ENCODE data around the gene MACROH2A1. TPM values are rescaled to one million over a fixed set of nuclear protein-coding genes. Genes with fewer than 3 reads are reported as not detected.

Gene MACROH2A1
- total RNA-seq, 1 donor from 2014 or later: 102 TPM

DNA sequence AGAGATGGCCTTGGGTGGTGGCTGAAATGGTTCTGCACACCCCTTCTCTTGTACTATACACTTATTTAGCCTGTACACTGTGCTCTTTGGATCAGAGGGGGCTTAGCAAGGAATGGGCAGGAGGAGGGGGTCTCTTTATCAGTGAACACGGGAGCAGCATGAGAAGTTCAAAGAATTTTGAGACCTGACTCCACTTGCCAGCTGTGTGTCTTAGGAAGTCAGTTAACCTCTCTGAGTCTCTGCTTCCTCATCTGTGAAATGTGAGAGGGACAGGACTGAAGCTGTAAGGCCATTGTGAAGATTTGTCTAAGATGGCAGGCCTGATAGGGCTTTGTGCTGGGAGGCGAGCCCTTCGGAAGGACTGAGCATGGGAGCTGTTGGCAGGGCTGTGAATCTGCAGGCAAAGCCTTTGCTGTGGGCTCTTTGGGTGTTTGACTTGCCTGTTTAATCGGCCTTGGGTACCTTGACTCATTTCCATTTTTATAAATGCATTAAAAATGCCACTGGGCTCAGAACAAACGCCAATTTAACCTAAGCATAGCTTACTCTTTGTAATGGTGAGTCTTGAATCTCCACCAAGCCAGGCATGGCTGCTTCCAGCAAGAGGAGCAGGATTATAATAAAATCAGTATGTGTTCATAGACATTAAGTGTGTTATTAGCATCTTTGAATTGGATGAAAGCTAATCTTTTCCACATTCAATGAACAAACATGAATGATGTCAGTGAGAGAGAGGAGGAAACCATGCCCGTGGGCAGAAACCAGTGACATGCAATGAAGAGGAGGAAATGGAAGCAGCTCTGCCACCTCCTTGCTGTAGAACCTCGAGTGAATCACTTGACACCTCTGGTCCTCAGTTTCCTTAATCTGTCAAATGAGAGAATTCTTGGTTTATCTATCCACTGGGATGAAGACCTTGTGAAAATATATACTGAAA is 89.4 kb downstream of the MACROH2A1 start:
- DNase-seq: no peak
- no peak for ATAC-seq (ENCODE audit: poor library complexity)
- intact Hi-C loops (cut with DNase I): no loop called here

DNA sequence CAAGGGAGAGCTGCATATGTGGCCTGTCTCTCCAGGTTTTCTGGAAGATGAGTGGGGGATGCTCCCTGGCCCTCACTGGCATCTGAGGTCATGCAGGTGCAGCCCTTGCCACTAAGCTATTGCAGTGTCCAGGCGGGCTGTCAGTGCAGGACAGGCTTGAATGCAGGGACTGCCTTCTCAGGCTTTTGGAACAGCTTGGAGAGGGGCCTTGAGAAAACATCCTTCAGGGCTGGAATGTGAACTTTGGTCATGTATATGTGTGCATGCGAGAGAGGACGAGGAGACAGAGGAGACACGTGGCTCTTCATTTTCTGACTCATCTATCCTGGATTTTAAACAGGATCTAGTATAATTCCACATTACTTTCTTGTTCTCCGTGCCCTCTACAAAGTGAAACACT is 90.3 kb downstream of the MACROH2A1 start:
- no peak for DNase-seq
- ATAC-seq (ENCODE audit: poor library complexity): no peak
- intact Hi-C loops (cut with DNase I): no loop called here

DNA sequence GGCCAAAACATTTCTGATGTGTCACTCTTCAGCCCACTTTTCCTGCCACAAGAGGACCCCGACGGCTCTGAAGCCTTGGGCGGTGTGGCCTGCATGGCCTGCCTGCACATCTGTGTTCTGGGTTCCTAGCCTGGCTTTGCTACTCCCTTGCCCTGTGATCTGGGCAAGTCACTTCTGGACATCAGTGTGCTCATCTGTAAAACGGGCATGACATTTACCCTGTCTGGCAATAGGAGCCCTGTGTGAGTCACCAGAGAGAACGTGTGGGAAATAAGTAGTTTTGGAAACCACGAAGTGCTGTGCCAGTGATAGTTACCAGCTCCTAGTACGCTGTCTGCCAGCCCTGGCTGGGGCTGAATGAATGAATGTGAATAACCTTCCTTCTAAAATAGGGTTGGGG is 90.8 kb downstream of the MACROH2A1 start:
- intact Hi-C loops (cut with DNase I): no loop called here
- no peak for ATAC-seq (ENCODE audit: poor library complexity)
- DNase-seq: no peak

DNA sequence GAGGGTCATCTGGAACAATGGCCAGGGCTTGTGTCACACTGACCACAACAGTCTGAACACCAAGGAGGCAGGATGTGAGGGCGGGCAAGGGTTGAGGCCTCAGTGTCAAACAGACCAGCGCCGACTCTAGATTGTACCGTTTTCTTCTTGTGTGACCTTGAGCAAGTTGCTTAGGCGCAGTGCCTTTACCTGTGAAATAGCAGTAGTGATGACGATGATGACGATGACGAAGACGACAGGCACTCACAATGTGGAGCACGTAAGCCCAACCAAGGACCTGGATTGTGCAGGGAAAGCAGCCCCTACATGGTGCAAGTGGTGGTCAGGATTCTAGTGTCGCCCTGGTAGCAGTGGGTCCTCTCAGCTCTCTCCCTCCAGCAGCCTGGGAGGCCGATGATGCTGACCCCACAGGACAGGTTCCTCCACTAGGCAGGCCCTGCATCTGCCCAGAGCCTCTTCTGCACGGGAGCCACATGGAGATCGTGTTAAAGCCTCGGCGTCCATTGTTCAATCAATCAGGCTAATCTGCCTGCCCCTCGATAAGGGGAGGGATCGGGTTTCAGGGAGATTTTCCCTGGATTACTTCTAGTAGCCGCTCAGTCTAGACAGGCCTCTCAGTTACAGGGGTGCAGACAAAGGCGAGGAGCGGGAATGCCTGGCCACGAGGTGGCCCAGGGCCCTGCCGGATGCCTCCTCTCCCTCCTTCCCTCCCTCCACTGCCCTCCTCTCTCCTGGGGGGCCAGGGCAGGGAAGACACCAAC is 91.7 kb downstream of the MACROH2A1 start:
- DNase-seq (no peak), ATAC-seq (ENCODE audit: poor library complexity) (no peak)
- intact Hi-C loops (cut with DNase I): no loop called here

DNA sequence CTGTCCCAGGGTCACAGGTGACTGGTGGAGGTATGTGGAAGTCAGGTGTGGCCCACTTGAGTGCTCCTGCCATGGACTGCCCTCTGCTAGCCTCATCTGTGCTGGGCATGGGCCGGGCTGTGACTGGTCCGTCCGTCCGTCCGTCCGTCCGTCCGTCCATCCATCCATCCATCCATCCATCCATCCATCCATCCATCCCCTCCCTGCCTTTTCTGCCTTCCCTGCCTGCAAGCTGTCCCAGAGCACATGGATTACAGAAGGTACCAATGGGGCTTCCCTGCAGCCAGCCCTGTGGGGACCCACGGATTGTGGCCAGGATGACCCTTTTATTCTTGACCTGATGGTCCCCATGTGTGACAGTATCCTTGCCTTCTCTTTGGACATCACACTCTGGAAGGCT is 92.5 kb downstream of the MACROH2A1 start:
- ATAC-seq (ENCODE audit: poor library complexity) (no peak), DNase-seq (no peak)
- intact Hi-C loops (cut with DNase I): no loop called here

DNA sequence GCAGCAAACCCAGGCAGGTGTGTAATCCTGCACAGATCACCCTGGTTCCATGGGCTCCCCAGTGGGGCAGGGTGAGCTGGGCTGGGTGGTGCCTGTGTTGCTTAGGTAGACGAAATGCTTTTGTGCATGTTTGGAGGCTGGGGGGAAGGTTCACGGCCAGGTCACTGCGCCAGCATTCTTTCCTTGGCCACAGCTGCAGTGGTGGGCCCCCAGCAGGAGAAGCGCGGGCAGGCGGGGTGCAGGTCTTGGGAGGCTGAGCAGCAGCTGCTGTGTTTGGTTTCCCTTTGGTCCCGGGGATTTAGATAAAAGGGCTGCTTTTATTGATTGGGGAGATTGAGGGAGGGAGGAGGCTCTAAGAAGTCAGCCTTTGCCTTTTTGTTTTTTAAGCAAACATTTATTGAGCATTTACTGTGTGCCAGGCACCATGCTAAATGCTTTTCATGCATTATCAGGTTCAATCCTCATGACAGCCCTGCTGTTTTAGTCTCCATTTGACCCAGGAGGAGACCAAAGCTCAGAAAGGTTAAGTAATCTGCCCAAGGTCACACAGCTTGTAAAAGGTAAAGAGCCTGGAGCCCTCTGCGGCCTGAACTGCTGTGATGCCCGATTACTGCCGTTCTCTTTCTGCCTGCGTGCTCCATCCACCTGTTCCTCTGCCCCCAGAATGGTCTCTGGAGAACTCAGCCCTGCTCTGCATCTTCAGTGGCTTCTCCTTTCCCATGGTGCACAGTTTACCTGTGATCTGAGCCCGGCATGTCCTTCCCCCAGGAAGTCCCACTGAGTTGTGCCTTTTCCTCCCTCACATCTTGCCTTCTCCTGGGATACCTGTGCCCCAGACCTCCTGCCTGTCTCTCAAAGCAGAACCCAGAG is 94.4 kb downstream of the MACROH2A1 start:
- intact Hi-C loops (cut with DNase I): no loop called here
- no peak for ATAC-seq (ENCODE audit: poor library complexity)
- no peak for DNase-seq

DNA sequence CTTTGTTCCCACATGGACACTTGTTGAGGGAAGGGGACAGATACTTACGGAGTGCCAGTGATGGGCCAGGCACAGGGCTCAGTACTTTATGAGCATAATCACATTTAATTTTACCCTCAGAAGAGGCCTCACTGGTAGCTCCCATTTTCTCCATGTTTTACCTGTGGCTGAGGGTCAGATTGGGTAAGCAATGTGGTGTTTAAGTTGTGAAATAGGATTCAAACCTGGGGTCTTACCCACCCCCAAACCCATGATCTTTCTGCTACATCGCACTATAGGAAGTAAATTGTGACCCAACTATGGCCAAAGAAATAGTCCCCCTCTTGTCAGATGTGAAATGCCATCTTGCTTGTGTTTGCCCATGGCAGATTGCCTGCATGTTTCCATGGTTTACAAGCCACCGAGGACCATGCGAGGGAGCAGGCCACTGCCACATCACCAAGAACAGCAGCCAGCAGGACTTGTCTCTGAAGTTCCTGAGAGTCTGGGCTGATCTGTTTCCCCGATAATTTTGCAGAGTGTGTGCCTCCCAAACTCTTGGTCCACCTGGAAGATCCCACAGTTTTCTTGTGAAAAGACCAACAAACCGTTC is 95.4 kb downstream of the MACROH2A1 start:
- ATAC-seq (ENCODE audit: poor library complexity) (no peak), DNase-seq (no peak)
- intact Hi-C loops (cut with DNase I): no loop called here

DNA sequence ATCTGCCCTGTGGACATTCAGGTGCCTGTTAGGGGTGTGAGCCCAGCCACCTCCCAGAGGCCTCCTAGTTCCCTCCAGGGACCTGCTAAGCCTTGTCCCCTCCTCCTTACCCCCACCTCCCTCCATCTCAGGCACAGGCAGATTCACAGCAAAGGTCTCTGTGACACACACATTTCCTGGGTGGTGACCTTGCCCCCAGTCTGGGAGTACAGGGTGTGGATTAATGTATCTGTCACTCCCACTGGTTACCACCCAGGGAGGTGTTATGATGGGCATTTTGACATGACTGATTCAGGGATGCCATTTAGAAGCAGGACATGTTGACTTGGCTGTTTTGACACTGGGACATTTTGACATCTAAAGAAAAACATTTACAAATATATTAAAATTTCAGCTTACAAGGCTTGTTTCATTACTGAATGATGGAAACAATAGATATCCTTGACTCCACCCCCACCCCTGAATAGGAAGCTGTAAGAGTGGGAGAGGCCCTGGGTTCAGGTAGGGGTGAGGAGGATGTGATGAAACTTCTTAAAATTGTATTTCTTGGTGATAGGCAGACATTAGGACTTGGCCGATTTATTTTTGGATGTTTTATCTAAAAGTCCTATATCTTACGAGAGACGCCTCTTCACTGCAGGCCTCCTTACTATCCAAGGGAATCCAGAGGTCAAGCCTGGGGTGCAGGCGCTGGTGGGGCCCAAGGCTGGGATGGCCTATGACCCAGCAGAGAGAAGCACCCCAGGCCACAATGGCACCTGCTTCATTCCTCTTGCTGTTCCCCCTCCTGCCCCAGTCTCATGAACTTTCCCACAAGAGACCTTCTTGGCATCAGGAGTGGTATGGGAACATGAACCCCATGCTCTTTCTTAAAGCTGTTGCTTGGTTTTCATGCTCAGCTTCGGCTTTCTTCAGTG is 101.9 kb downstream of the MACROH2A1 start:
- intact Hi-C loops (cut with DNase I): no loop called here
- no peak for DNase-seq
- no peak for ATAC-seq (ENCODE audit: poor library complexity)

DNA sequence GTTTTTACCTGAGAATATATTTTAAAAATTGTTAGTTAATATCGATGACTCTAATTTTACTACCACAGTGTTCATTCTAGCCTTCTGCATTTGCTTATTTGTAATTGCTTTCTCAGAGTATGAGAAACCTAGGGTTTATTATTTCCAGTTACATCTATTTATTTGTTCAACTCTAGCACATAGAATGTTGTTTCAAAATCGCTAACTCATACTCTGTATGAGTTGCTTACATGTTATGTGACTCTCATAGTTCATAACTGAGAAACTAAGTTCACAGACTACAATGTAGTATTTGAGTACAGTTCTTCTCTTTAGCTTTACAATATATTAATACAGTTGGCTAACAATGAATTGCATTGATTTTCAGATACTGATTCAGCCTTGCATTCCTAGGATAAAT is 103.2 kb downstream of the MACROH2A1 start:
- intact Hi-C loops (cut with DNase I): no loop called here

DNA sequence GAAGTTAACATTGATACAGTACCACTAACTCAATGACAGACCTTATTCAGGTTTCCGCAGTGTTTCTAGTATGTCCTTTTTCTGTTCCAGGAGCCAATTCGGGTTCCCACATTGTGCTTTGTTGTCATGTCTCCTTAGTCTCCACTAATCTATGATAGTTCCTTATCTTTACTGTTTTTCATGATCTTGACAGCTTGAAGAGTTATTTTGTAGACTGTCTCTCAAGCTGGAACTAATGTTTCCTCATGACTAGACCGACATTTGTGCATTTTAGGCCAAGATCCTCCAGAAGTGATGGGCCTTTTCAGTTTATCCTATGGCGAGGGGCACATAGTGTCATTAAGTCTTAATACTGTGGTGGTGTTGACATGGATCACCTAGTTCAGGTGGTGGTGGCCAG is 104.2 kb downstream of the MACROH2A1 start:
- intact Hi-C loops (cut with DNase I): no loop called here
- ATAC-seq (ENCODE audit: poor library complexity) (no peak), DNase-seq (no peak)

More for the DNA sequence above, 103.2 kb downstream of the MACROH2A1 start:
- DNase-seq (no peak), ATAC-seq (ENCODE audit: poor library complexity) (no peak)

DNA sequence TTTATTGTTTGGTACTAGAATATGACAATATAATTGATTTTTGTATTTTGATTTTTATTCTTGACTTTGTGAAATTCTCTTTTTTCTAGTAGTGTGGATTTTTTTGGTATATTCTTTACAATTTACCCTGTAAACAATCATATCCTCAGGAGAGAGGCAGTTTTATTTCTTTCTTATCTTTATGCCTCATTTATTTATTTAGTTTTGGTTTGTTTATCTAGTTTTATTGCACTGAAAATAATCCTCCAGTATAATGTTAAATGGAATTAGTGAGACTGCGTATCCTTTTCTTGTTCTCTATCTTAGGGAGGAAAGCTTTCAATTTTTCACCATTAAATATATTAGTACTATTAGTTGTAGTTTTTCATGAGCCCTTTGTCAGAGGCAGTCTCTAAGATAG is 109.4 kb downstream of the MACROH2A1 start:
- ATAC-seq (ENCODE audit: poor library complexity) (no peak), DNase-seq (no peak)
- intact Hi-C loops (cut with DNase I): no loop called here

DNA sequence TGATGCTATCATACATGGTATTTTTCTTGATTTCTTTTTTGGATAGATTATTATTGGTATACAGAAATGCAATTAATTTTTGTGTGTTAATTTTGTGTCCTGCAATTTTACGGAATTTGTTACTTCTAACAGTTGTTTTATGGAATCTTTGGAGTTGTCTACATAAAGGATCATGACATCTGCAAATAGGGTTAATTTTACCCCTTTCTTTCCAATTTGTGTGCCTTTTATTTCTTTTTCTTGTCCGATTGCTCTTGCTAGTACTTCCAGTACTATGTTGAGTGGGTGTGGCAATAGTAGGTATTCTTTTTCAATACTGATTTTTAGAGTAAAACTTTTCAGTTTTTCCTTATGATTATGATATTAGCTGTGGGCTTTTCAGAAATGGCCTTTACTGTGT is 111.5 kb downstream of the MACROH2A1 start:
- no peak for DNase-seq
- intact Hi-C loops (cut with DNase I): no loop called here
- ATAC-seq (ENCODE audit: poor library complexity): no peak

Other genes starting within 250 kb of the MACROH2A1 start
- gene DCANP1, start 48.1 kb upstream of the MACROH2A1 start, total RNA-seq: not detected
- gene TIFAB, start 53.1 kb upstream of the MACROH2A1 start, total RNA-seq: not detected
- gene NEUROG1, start 136.7 kb upstream of the MACROH2A1 start, total RNA-seq: not detected
- 1.3 TPM for gene CXCL14, start 179.8 kb upstream of the MACROH2A1 start, total RNA-seq